Osteoblast (primary cell): Measurements from ENCODE around the gene SPESP1. TPM values are rescaled to one million over a fixed set of nuclear protein-coding genes. Genes with fewer than 3 reads are reported as not detected.

ENCODE experiments used
- DNase-seq: peaks from one replicate; pipeline ENCODE4 v3.0.0; 2011; ENCODE audit warnings: low spot score, mixed read lengths; ENCODE audit not compliant: insufficient read length; ENCODE audit errors: missing footprints
- H2AFZ ChIP-seq: 2 replicates; pipeline ENCODE4 v1.6.0; 2011; ENCODE audit warnings: mild to moderate bottlenecking, low read length
- H3K27ac ChIP-seq: 2 replicates; pipeline ENCODE4 v1.5.1; 2011; ENCODE audit warnings: mild to moderate bottlenecking, low read depth, low read length, moderate library complexity
- H3K27me3 ChIP-seq: 2 replicates; pipeline ENCODE4 v1.6.0; 2012; ENCODE audit warnings: mild to moderate bottlenecking, control low read depth, inconsistent platforms, low read length, moderate library complexity; ENCODE audit not compliant: insufficient read depth
- H3K36me3 ChIP-seq: 2 replicates; pipeline ENCODE4 v1.5.1; 2011; ENCODE audit warnings: mild to moderate bottlenecking, low read length, control low read depth, moderate library complexity; ENCODE audit not compliant: insufficient read depth
- H3K4me1 ChIP-seq: 2 replicates; pipeline ENCODE4 v1.5.1; 2011; ENCODE audit warnings: mild to moderate bottlenecking, low read length, control low read depth, moderate library complexity; ENCODE audit not compliant: insufficient read depth
- H3K4me2 ChIP-seq: 2 replicates; pipeline ENCODE4 v1.6.0; 2011; ENCODE audit warnings: mild to moderate bottlenecking, low read length; ENCODE audit not compliant: insufficient read depth
- H3K4me3 ChIP-seq: fragments of 200-600 bp; sonication (generic); 3 replicates; pipeline ENCODE4 v1.5.1; 2012; ENCODE audit warnings: mild to moderate bottlenecking, low read length, inconsistent platforms; ENCODE audit not compliant: insufficient read depth
- H3K79me2 ChIP-seq: 2 replicates; pipeline ENCODE4 v1.6.0; 2012; ENCODE audit warnings: mild to moderate bottlenecking, low read length, control low read depth, inconsistent platforms; ENCODE audit not compliant: insufficient read depth
- H3K9me3 ChIP-seq: 2 replicates; pipeline ENCODE4 v1.5.1; 2011; ENCODE audit warnings: low read depth, low read length, control low read depth
- H4K20me1 ChIP-seq: 2 replicates; pipeline ENCODE4 v1.6.0; 2012; ENCODE audit warnings: mild to moderate bottlenecking, low read length, control low read depth; ENCODE audit not compliant: insufficient read depth
- CTCF ChIP-seq: IDR thresholded peaks from 2 replicates; pipeline ENCODE4 v1.5.1; 2011; ENCODE audit warnings: mild to moderate bottlenecking, low read depth, low read length, moderate library complexity; ENCODE audit errors: extremely low read depth
- total RNA-seq: library from RNA; depleted of rRNA; stranded (reverse); fragments of >200 nt; gene quantifications from 2 replicates; pipeline ENCODE4 v1.2.3, GENCODE V29; 2012

Gene SPESP1
- total RNA-seq, 1 donor, result 2.9 TPM

GRCh38 chr15:68979006-68979405 lies 48.7 kb downstream of the SPESP1 start:
- Histone ChIP-seq H3K9me3 (no peaks in the 10 kb centered on the region), H4K20me1 (no peaks in the 10 kb centered on the region), H3K27ac (no peak overlapping the region), H2AFZ (no peak overlapping the region), H3K4me2 (no peak overlapping the region), H3K36me3 (no peaks in the 10 kb centered on the region), H3K27me3 (peaks cover 12% of the 10 kb centered on the region), H3K4me1 (no peaks in the 10 kb centered on the region), H3K79me2 (no peaks in the 10 kb centered on the region), H3K4me3 (no peak overlapping the region)
- no peak for TF ChIP-seq CTCF
- DNase-seq, result no peak

GRCh38 chr15:68979816-68980215 lies 49.5 kb downstream of the SPESP1 start:
- H3K9me3 ChIP-seq, result no peaks in the 10 kb centered on the region
- no peak for DNase-seq
- H3K36me3 ChIP-seq, result no peaks in the 10 kb centered on the region
- H4K20me1 ChIP-seq, result no peaks in the 10 kb centered on the region
- H3K79me2 ChIP-seq, result no peaks in the 10 kb centered on the region
- no peaks in the 10 kb centered on the region for H3K4me1 ChIP-seq
- peaks cover 15% of the 10 kb centered on the region for H3K27me3 ChIP-seq
- no peak overlapping the region for H3K27ac ChIP-seq
- no peak for TF ChIP-seq CTCF
- no peak overlapping the region for H3K4me2 ChIP-seq
- H2AFZ ChIP-seq, result no peak overlapping the region
- H3K4me3 ChIP-seq, result no peak overlapping the region

DNA sequence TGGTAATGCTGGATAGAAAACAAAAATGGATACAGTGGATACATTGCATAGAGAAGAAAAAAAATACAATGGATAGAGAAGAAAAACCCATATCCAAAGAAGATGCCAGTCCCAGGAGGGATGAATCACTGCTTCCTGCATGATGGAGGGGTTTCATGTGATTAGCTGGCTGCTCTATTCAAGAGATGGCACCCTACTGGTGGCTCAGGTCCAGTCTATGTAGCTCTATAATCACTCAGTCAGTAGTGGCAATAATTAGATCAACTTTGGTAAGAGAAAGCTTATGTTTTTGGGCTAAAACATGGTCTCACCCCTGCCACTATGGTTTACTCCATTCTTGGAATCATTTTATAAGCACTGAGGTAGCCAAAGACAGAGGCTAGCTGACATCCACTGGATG lies 50.5 kb downstream of the SPESP1 start:
- H2AFZ ChIP-seq, result no peak overlapping the region
- DNase-seq, result no peak
- no peak for TF ChIP-seq CTCF

GRCh38 chr15:68981941-68982340 lies 51.6 kb downstream of the SPESP1 start:
- peaks cover 15% of the 10 kb centered on the region for H3K27me3 ChIP-seq

More for the DNA sequence above, 50.5 kb downstream of the SPESP1 start:
- H3K4me1 ChIP-seq, result no peaks in the 10 kb centered on the region
- H3K4me2 ChIP-seq, result no peak overlapping the region
- H3K36me3 ChIP-seq, result no peaks in the 10 kb centered on the region
- no peak overlapping the region for H3K4me3 ChIP-seq
- H3K9me3 ChIP-seq, result no peaks in the 10 kb centered on the region
- H3K79me2 ChIP-seq, result no peaks in the 10 kb centered on the region
- peaks cover 15% of the 10 kb centered on the region for H3K27me3 ChIP-seq
- H4K20me1 ChIP-seq, result no peaks in the 10 kb centered on the region
- no peak overlapping the region for H3K27ac ChIP-seq

More at GRCh38 chr15:68981941-68982340, 51.6 kb downstream of the SPESP1 start:
- Histone ChIP-seq H3K4me2 (no peak overlapping the region), H2AFZ (no peak overlapping the region), H4K20me1 (no peaks in the 10 kb centered on the region), H3K36me3 (no peaks in the 10 kb centered on the region), H3K9me3 (no peaks in the 10 kb centered on the region), H3K27ac (no peak overlapping the region), H3K79me2 (no peaks in the 10 kb centered on the region), H3K4me1 (no peaks in the 10 kb centered on the region), H3K4me3 (no peak overlapping the region)
- no peak for TF ChIP-seq CTCF
- no peak for DNase-seq
